Panc1 (cell line): ENCODE data around the gene CDKAL1. TPM values are rescaled to one million over a fixed set of nuclear protein-coding genes. Genes with fewer than 3 reads are reported as not detected.

Experiments used
- ATAC-seq: fragments of 200-7000 bp; cut with Tn5 transposase; 2 replicates; pipeline ENCODE4 v1.9.1; 2020; ENCODE audit warnings: mild to moderate bottlenecking, moderate library complexity
- BruUV-seq: library from RNA; stranded (reverse); fragments of 400-500 nt; replicated peaks from 2 replicates; lab custom pipeline; 2021; lab: Mats Ljungman, UMichigan
- CTCF ChIA-PET: fragments of 300-600 bp; sonication (Branson Sonifier 250); formaldehyde crosslinking; loops from one replicate; lab custom pipeline; 2022; ENCODE audit warnings: antibody characterized with exemption; lab: Charles Lee
- POLR2A ChIA-PET: fragments of 300-600 bp; sonication (Branson Sonifier 250); formaldehyde crosslinking; loops from one replicate; lab custom pipeline; 2022; ENCODE audit warnings: antibody characterized with exemption; lab: Charles Lee
- DNase-seq: peaks from one replicate; pipeline ENCODE4 v3.0.0-alpha.2; 2010; ENCODE audit warnings: low read depth, low spot score
- H3K27ac ChIP-seq: 2 replicates; pipeline ENCODE4 v1.5.1; 2011; ENCODE audit warnings: mild to moderate bottlenecking, low read length, inconsistent platforms
- H3K27me3 ChIP-seq: fragments of 200-500 bp; sonication (Bioruptor generic); 2 replicates; pipeline ENCODE4 v1.6.0; 2014; ENCODE audit warnings: low read length, inconsistent platforms; ENCODE audit not compliant: control insufficient read depth, insufficient read depth
- H3K36me3 ChIP-seq: fragments of 200-500 bp; sonication (Bioruptor generic); 2 replicates; pipeline ENCODE4 v1.5.1; 2014; ENCODE audit warnings: inconsistent platforms, mild to moderate bottlenecking, low read length, moderate library complexity; ENCODE audit not compliant: control insufficient read depth, insufficient read depth
- H3K4me1 ChIP-seq: 2 replicates; pipeline ENCODE4 v1.5.1; 2011; ENCODE audit warnings: inconsistent platforms, mild to moderate bottlenecking, low read length, moderate library complexity; ENCODE audit not compliant: control insufficient read depth, insufficient read depth
- H3K4me3 ChIP-seq, 2 experiments: 2 replicates each; pipeline ENCODE4 v1.5.1; 2011 to 2012; ENCODE audit warnings: low read depth in 2 of 2, low read length in 2 of 2, mild to moderate bottlenecking in 2 of 2, inconsistent platforms in 1 of 2, moderate library complexity in 1 of 2
- H3K9me3 ChIP-seq: fragments of 200-500 bp; sonication (Bioruptor generic); 2 replicates; pipeline ENCODE4 v1.5.1; 2014; ENCODE audit warnings: low read depth, mild to moderate bottlenecking, inconsistent platforms, low read length, moderate library complexity; ENCODE audit not compliant: control insufficient read depth, insufficient read depth
- POLR2AphosphoS5 ChIP-seq: IDR thresholded peaks from 2 replicates; pipeline ENCODE4 v1.6.1; 2012; ENCODE audit warnings: mild to moderate bottlenecking, low read depth, low read length, moderate library complexity
- SIN3A ChIP-seq: IDR thresholded peaks from 2 replicates; pipeline ENCODE4 v1.6.1; 2012; ENCODE audit warnings: low read depth, mild to moderate bottlenecking, low read length, moderate library complexity, borderline replicate concordance; ENCODE audit not compliant: insufficient read depth
- TCF7L2 ChIP-seq: IDR thresholded peaks from 2 replicates; pipeline ENCODE4 v1.6.1; 2011; ENCODE audit warnings: mild to moderate bottlenecking, low read depth, low read length, inconsistent platforms
- in situ Hi-C: cut with HindIII; loops from 2 replicates; pipeline ENCODE4 v1.10.0; 2016; ENCODE audit warnings: low sequenced_read_pairs, low pct_unique_long_range_greater_than_20kb
- intact Hi-C: fragments of 100-400 bp; cut with micrococcal nuclease; formaldehyde crosslinking; loops from one replicate; pipeline ENCODE4 v1.10.0; 2022; ENCODE audit not compliant: unreplicated experiment
- total RNA-seq: library from RNA; stranded (reverse); gene quantifications from one replicate; pipeline ENCODE4 v1.2.1, GENCODE V29; 2021; ENCODE audit not compliant: unreplicated experiment
- TF ChIP-seq, protein P1 (sequence below), 2 experiments: IDR thresholded peaks; 2 replicates each; pipeline ENCODE4 v1.6.1; 2011 to 2012; ENCODE audit warnings: low read depth in 2 of 2, control low read depth in 1 of 2, low read length in 1 of 2, mild to moderate bottlenecking in 1 of 2, moderate library complexity in 1 of 2; ENCODE audit not compliant: insufficient read depth in 1 of 2
- TF ChIP-seq, protein P2 (sequence below): fragments of 450-650 bp; IDR thresholded peaks from 2 replicates; pipeline ENCODE4 v1.5.1; 2017; ENCODE audit warnings: mild to moderate bottlenecking

CDKAL1 gene
- total RNA-seq, 1 experiment from 2014 or later: 14.5 TPM

DNA sequence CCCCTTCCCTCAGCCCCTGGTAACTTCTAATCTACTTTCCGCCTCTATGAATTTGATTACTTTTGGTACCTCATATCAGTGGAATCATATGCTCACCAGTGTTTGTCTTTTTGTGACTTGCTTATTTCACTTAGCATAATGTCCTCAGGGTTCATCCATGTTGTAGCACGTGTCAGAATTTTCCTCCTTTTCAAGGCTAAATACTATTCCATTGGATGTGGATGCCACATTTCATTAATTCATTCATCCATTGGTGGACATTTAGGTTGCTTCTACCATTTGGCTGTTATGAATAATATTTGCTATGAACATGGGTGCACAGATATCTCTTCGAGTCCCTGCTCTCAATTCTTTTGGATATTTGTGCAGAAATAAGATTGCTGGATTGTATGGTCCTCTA lies 670.7 kb downstream of the CDKAL1 start:
- H3K36me3 ChIP-seq: no peaks in the 10 kb centered on the region
- ChIA-PET POLR2A (no interaction called here), CTCF (no interaction called here)
- no peak overlapping the region for H3K4me3 ChIP-seq
- BruUV-seq: no TSS peak
- no peak for TF ChIP-seq TCF7L2
- TF ChIP-seq, protein P1, sequence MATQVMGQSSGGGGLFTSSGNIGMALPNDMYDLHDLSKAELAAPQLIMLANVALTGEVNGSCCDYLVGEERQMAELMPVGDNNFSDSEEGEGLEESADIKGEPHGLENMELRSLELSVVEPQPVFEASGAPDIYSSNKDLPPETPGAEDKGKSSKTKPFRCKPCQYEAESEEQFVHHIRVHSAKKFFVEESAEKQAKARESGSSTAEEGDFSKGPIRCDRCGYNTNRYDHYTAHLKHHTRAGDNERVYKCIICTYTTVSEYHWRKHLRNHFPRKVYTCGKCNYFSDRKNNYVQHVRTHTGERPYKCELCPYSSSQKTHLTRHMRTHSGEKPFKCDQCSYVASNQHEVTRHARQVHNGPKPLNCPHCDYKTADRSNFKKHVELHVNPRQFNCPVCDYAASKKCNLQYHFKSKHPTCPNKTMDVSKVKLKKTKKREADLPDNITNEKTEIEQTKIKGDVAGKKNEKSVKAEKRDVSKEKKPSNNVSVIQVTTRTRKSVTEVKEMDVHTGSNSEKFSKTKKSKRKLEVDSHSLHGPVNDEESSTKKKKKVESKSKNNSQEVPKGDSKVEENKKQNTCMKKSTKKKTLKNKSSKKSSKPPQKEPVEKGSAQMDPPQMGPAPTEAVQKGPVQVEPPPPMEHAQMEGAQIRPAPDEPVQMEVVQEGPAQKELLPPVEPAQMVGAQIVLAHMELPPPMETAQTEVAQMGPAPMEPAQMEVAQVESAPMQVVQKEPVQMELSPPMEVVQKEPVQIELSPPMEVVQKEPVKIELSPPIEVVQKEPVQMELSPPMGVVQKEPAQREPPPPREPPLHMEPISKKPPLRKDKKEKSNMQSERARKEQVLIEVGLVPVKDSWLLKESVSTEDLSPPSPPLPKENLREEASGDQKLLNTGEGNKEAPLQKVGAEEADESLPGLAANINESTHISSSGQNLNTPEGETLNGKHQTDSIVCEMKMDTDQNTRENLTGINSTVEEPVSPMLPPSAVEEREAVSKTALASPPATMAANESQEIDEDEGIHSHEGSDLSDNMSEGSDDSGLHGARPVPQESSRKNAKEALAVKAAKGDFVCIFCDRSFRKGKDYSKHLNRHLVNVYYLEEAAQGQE (IDR thresholded peaks at IDR 0.05; ENCODE audit: insufficient read depth in 1 of 2, low read depth in 2 of 2, low read length in 1 of 2): no peak
- no peak for TF ChIP-seq POLR2AphosphoS5
- no peak for TF ChIP-seq SIN3A
- TF ChIP-seq, protein P2, sequence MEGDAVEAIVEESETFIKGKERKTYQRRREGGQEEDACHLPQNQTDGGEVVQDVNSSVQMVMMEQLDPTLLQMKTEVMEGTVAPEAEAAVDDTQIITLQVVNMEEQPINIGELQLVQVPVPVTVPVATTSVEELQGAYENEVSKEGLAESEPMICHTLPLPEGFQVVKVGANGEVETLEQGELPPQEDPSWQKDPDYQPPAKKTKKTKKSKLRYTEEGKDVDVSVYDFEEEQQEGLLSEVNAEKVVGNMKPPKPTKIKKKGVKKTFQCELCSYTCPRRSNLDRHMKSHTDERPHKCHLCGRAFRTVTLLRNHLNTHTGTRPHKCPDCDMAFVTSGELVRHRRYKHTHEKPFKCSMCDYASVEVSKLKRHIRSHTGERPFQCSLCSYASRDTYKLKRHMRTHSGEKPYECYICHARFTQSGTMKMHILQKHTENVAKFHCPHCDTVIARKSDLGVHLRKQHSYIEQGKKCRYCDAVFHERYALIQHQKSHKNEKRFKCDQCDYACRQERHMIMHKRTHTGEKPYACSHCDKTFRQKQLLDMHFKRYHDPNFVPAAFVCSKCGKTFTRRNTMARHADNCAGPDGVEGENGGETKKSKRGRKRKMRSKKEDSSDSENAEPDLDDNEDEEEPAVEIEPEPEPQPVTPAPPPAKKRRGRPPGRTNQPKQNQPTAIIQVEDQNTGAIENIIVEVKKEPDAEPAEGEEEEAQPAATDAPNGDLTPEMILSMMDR: no peak
- intact Hi-C loops: no loop called here
- H3K27me3 ChIP-seq: no peaks in the 10 kb centered on the region
- no peak overlapping the region for H3K27ac ChIP-seq
- no peak for DNase-seq
- no peaks in the 10 kb centered on the region for H3K9me3 ChIP-seq
- peaks cover 7% of the 10 kb centered on the region; the same call in 1 of the 2 replicates for H3K4me1 ChIP-seq
- ATAC-seq: no peak
- in situ Hi-C loops: no loop called here

DNA sequence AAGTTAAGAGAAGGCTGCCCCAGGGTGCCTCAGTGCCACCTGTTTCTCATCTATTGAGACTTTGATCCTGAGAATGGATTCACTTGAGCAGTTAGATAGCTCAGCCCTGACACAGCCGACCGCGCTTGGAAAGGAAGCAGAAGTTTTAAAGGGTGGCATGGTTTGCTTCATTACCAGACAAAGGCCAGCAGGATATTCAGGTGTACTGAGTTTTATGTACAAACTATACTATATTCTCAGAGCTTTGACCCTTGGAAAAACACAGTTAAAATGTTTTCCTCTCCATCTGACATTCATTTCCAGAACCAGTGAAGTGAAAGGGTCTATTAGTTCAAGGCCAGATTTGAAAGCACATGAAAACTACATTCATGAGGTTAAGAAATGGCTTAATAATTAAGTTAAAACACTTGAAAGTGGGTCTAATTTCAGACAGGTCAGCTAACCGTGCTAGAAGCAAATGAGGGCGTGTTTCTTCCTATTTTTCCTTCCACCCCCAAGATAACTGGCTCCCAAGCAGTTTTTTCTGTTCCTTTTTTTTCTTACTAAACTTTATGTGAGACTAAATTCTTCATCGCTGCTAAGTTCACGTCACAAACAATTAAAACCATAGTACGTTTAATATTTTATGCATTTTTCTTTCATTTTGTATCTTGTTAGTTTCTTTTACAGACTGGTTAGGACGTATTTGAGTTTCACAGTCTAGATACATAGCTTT lies 674.0 kb downstream of the CDKAL1 start:
- intact Hi-C loops: no loop called here

More for the DNA sequence above, 674.0 kb downstream of the CDKAL1 start:
- no peaks in the 10 kb centered on the region for H3K9me3 ChIP-seq
- H3K4me3 ChIP-seq: no peak overlapping the region
- no TSS peak for BruUV-seq
- no peaks in the 10 kb centered on the region for H3K36me3 ChIP-seq
- no peaks in the 10 kb centered on the region for H3K27me3 ChIP-seq
- in situ Hi-C loops: no loop called here
- DNase-seq: no peak
- TF ChIP-seq, protein P1 (IDR thresholded peaks at IDR 0.05; ENCODE audit: insufficient read depth in 1 of 2, low read depth in 2 of 2, low read length in 1 of 2): no peak
- TF ChIP-seq SIN3A (no peak), POLR2AphosphoS5 (no peak), TCF7L2 (no peak)
- TF ChIP-seq, protein P2: no peak
- CTCF ChIA-PET: no interaction called here
- H3K27ac ChIP-seq: no peak overlapping the region
- no peaks in the 10 kb centered on the region for H3K4me1 ChIP-seq
- no peak for ATAC-seq
- POLR2A ChIA-PET: no interaction called here
